Small intestine (tissue), 7 donors: ENCODE results near the gene PTPRH. TPM values are rescaled to one million over a fixed set of nuclear protein-coding genes. Genes with fewer than 3 reads are reported as not detected.
"Not testable (repeated sequence)": the region's sequence is repeated elsewhere in the genome, so short reads cannot be mapped to it uniquely, and the experiment has no call there.

Experiments used
- DNase-seq, 2 donors: peaks; one replicate each; pipeline versions ENCODE4 v3.0.0 to v3.0.0-alpha.2; 2013
- FAIRE-seq: peaks from 2 replicates; lab custom pipeline; 2012; peaks lifted over from hg19 to GRCh38; lab: Jason Lieb, UNC
- H3K27ac ChIP-seq, 3 donors: one replicate each; pipeline ENCODE4 v1.5.1; 2013; ENCODE audit warnings: low read length in 2 of 3, mild to moderate bottlenecking in 2 of 3, control low read depth in 1 of 3, inconsistent platforms in 1 of 3, low read depth in 1 of 3, moderate library complexity in 1 of 3
- H3K27me3 ChIP-seq, 3 donors: one replicate each; pipeline ENCODE4 v1.6.1; 2013; ENCODE audit warnings: low read length in 3 of 3, inconsistent platforms in 1 of 3; ENCODE audit not compliant: control insufficient read depth in 3 of 3, insufficient read depth in 3 of 3
- H3K36me3 ChIP-seq, 3 donors: one replicate each; pipeline ENCODE4 v1.6.1; 2013; ENCODE audit warnings: low read length in 3 of 3, inconsistent platforms in 1 of 3, low read depth in 1 of 3, mild to moderate bottlenecking in 1 of 3, moderate library complexity in 1 of 3; ENCODE audit not compliant: control insufficient read depth in 3 of 3, insufficient read depth in 2 of 3
- H3K4me1 ChIP-seq, 3 donors: one replicate each; pipeline ENCODE4 v1.6.1; 2013; ENCODE audit warnings: low read length in 2 of 3, inconsistent platforms in 1 of 3, low read depth in 1 of 3, mild to moderate bottlenecking in 1 of 3, moderate library complexity in 1 of 3; ENCODE audit not compliant: control insufficient read depth in 3 of 3, insufficient read depth in 2 of 3
- H3K4me3 ChIP-seq, 3 donors: one replicate each; pipeline ENCODE4 v1.5.1; 2013; ENCODE audit warnings: low read length in 3 of 3, control low read depth in 1 of 3, inconsistent platforms in 1 of 3, low read depth in 1 of 3, mild to moderate bottlenecking in 1 of 3, moderate library complexity in 1 of 3
- H3K9me3 ChIP-seq, 2 donors: one replicate each; pipeline ENCODE4 v1.6.1; 2013; ENCODE audit warnings: low read depth in 1 of 2, low read length in 1 of 2; ENCODE audit not compliant: control insufficient read depth in 2 of 2, insufficient read depth in 1 of 2
- WGBS, 3 donors: extraction: QIAGEN DNeasy Blood & Tissue Kit; methylation state at CpG; one replicate each; pipeline ENCODE4 v1.1.7; 2013; 5-methylcytosine and 5-hydroxymethylcytosine counted together
- polyA plus RNA-seq, 4 donors: library from polyadenylated mRNA; stranded (reverse) in 3 of 4; unstranded in 1 of 4; fragments of 200-250 nt in 3 of 4; fragments of 120-200 nt in 1 of 4; gene quantifications; one replicate each; pipeline versions ENCODE4 v1.2.1 to v1.2.3, GENCODE V29; 2013
- donor health status: healthy with polysubstance abuse.
- donor health status: control.
- donor health status: control.
- donor health status: Bipolar disorder and iron deficiency.
- donor health status: healthy.

Gene PTPRH
- polyA plus RNA-seq, 4 donors = 33.4 to 158 (median 89.7) TPM

DNA sequence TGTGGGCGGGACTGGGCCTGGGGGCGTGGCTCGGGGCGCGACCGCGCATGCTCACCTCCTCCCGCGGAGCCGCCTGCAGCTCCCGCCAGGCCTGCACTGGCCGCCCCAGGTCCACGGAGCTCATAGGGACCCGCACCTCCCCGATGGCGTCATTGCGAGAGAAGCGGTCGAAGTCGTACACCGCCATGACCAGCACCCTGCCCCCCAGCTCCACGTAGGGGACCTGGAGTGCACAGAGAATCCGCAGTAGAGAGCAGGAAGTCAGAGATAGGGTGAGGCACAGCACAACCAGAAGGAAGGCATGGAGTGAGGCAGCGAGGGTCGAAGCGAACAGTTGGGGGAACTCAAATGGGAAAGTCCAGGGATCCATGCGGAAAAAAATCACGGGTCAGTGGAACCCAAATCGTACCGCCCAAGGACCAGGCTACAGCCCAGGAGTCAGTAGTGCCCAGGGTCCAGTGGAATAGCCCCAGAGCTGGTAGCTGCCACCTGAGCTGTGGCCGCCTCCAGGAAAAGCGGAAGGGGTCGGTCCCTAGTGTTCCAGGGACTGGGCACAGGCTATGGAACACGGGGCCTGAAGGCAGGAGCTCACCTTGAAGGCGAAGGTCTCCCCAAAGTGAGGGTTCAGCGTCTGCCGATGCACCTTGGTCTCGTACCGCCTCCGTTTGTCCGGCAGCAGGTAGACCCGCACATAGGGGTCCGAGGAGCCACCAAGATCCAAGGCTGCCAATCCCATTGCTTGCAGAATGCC lies 34.0 kb downstream of the PTPRH start:
- FAIRE-seq = no peak
- DNase-seq = no peak
- no peaks in the 10 kb centered on the region for H3K36me3 ChIP-seq
- H3K9me3 ChIP-seq = peaks cover 0 to 4% of the 10 kb centered on the region in 2 donors
- H3K4me3 ChIP-seq = no peak overlapping the region
- H3K27me3 ChIP-seq = peaks cover 7 to 89% (median 36%) of the 10 kb centered on the region in 3 donors
- 55 to 60% (median 59%) methylated on average over 43 of the region's 43 CpGs for WGBS, 3 donors
- H3K4me1 ChIP-seq = peaks cover 3 to 19% (median 7%) of the 10 kb centered on the region in 3 donors
- H3K27ac ChIP-seq = no peak overlapping the region

DNA sequence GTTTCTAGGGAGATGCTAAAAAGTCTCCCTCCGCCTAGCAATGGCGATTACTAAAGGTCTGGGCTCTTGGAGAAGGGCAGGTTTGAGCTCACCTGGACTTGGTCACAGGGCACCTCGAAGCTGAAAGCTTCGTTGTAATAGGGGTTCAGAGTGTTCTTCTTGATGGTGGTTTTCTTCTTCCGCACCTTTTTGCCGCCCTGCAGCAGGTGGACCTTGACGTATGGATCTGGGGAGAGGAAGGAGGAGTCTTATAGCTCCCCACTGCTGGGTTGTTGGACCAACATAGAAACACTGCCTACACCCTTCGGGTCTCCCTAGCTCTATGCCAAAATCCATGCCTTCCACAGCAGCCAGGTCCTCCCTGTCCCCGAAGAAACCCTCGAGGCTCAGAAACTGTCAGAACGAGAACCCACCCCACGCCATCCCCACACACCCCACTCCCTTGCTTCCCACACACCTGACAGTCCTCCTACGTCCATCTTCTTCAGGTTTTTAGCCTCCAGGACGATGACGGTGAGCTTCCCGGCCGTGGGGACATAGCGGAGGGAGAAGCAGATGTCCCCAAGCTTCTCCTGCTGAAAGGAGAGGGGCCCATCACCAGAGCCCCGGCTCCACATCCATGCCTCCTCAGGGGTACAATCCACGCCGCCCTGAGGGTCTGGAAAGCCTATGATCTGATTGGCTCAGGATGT lies 34.7 kb downstream of the PTPRH start:
- no peak for FAIRE-seq
- no peak overlapping the region for H3K4me3 ChIP-seq
- 57 to 60% (median 58%) methylated on average over 21 of the region's 21 CpGs for whole genome bisulfite sequencing, 3 donors

DNA sequence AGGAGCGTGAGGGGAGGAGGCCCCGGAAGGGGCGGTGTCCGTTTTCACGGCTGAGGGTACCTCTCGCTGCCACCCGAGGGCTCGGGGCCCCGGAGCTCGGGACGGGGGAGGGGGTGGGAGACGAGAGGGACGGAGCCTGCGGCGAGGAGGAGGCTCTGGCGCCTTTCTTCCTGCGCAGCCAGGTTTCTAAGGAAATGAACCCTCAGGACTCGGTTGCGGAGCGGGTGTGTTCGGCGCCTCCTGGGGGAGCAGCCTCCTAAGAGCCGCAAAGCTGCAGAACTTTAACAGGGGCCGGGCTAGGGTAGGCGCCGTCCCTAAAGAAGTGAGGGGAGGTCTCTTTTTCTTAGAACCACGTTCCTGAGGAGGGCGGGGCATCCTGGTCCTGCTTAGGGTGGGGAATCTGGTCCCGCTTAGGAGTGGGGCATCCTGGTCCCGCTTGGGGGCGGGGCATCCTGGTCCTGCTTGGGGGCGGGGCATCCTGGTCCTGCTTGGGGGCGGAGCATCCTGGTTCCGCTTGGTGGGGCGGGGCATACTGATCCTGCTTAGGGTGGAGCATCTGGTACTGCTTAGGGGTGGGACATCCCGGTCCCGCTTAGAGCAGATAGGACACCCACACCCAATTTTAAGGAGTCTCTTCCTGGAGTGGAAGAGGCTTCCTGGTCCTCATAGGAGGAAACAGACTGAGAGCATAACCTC lies 35.4 kb downstream of the PTPRH start:
- Histone ChIP-seq H3K4me1 (peaks cover 2 to 9% (median 3%) of the 10 kb centered on the region in 3 donors), H3K27me3 (peaks cover 7 to 93% (median 43%) of the 10 kb centered on the region in 3 donors), H3K4me3 (peak overlapping the region in 2 of 3 donors; percentile 13 to 27), H3K27ac (no peak overlapping the region), H3K9me3 (peaks cover 0 to 4% of the 10 kb centered on the region in 2 donors), H3K36me3 (no peaks in the 10 kb centered on the region)
- DNase-seq = peak; percentile 25 to 45
- 1 to 3% (median 2%) methylated on average over 33 to 37 of the region's 37 CpGs for WGBS, 3 donors
- FAIRE-seq = no peak

More for the DNA sequence above, 34.7 kb downstream of the PTPRH start:
- Histone ChIP-seq H3K4me1 (peaks cover 3 to 15% (median 6%) of the 10 kb centered on the region in 3 donors), H3K27me3 (peaks cover 7 to 93% (median 40%) of the 10 kb centered on the region in 3 donors), H3K9me3 (peaks cover 0 to 4% of the 10 kb centered on the region in 2 donors), H3K27ac (no peak overlapping the region), H3K36me3 (no peaks in the 10 kb centered on the region)
- no peak for DNase-seq

DNA sequence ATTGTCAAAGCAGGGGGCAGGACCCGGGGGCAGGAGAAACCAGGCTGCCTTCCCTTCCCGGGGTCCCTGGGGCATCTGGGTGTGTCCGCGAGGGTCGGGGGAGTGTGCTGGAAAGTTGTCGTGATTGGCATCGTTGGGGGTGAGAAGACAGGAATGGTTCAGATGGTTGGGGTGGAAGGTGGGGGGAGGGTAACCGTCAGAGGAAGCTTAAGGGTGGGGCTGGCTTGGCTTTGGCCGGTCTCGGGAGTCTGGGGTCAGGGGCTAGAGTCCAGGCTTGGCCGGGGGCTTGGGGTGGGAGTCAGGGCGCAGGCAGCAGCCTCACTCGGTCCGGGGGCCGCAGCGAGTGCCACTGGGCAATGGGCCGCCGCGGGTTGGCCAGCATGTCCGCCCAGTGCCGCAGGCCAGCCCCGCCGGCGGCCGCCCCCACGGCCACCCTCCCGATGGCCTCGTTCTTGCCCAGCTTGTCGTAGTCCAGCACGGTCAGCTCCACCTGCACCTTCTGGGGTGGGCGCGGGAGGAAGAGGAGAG lies 36.1 kb downstream of the PTPRH start:
- 1 to 5% (median 3%) methylated on average over 17 to 32 of the region's 32 CpGs for WGBS, 3 donors
- Histone ChIP-seq H3K4me1 (peaks cover 2 to 6% (median 3%) of the 10 kb centered on the region in 3 donors), H3K27ac (no peak overlapping the region), H3K9me3 (peaks cover 0 to 4% of the 10 kb centered on the region in 2 donors), H3K27me3 (peaks cover 7 to 86% (median 43%) of the 10 kb centered on the region in 3 donors), H3K4me3 (peak overlapping the region in 2 of 3 donors; percentile 13 to 27), H3K36me3 (no peaks in the 10 kb centered on the region)
- DNase-seq (no peak), FAIRE-seq (no peak)

DNA sequence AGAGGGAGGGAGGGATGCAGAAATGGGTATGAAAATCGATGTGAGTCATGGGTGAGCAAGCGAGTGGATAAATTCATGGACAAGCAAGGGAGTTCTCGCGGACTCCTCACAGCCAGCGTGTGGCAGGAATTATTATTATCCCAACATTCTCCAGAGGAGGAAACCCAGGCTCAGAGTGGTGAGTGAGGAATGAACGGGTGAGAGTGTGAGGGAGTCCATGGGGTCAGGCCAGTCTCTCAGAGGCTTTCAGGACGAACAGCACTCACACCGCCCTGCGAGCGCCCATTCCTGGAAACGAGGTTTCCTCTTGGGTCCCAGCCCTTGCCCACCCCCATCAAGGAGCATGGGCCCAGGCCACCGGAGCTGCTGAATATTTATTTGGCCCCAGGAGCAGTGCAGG lies 36.6 kb downstream of the PTPRH start:
- H3K27me3 ChIP-seq = peaks cover 7 to 81% (median 44%) of the 10 kb centered on the region in 3 donors
- 15 to 20% (median 15%) methylated on average over 12 of the region's 12 CpGs for WGBS, 3 donors
- FAIRE-seq = no peak

DNA sequence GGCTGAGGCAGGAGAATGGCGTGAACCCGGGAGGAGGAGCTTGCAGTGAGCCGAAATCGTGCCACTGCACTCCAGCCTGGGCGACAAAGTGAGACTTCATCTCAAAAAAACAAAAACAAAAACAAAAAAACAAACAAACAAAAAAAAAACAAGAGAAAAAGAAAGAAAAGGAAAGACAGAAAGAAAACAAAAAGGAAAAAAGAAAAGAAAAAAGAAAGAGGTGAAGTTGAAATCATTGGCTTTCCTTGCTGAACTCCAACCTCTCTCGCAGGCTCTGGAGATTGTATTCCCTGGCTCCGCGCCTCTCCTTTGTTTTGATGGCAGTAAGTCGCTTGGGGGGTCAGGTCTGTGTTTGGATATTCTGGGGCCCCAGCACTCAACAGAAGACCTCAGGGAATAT lies 37.0 kb downstream of the PTPRH start:
- H3K36me3 ChIP-seq, H3K4me1 ChIP-seq, H3K4me3 ChIP-seq, FAIRE-seq, H3K27ac ChIP-seq, DNase-seq, H3K9me3 ChIP-seq: not testable (repeated sequence)
- H3K27me3 ChIP-seq = peaks cover 7 to 77% (median 47%) of the 10 kb centered on the region in 3 donors
- 48 to 62% (median 55%) methylated on average over 9 of the region's 9 CpGs for WGBS, 3 donors

More for the DNA sequence above, 36.6 kb downstream of the PTPRH start:
- no peaks in the 10 kb centered on the region for H3K36me3 ChIP-seq
- no peak for DNase-seq
- H3K27ac ChIP-seq = peak overlapping the region in 1 of 3 donors; percentile 25
- H3K4me1 ChIP-seq = peaks cover 2 to 6% (median 3%) of the 10 kb centered on the region in 3 donors
- no peak overlapping the region for H3K4me3 ChIP-seq
- H3K9me3 ChIP-seq = peaks cover 0 to 4% of the 10 kb centered on the region in 2 donors

DNA sequence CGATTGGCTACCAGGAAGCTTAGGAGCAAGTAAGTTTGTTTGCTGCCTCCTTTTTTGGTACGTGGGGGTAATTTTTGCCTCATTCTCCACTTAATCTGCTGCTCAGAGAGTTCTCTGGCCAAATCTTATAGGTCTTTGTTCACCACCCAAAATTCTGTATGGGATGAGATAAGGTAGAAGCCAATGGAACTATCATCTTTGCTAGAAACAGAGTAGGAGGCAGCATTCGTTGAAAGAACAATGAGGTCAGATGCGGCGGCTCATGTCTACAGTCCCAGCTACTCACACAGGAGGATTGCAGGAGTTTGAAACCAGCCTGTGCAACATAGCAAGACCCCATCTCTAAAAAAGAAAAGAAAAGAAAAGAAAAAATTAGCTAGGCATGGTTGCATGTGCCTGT lies 37.9 kb downstream of the PTPRH start:
- H3K36me3 ChIP-seq = no peaks in the 10 kb centered on the region
- H3K9me3 ChIP-seq = peaks cover 0 to 4% of the 10 kb centered on the region in 2 donors
- H3K4me3 ChIP-seq = no peak overlapping the region
- DNase-seq = no peak
- no peak overlapping the region for H3K27ac ChIP-seq
- no peak for FAIRE-seq
- H3K4me1 ChIP-seq = peaks cover 2 to 11% (median 3%) of the 10 kb centered on the region in 3 donors
- WGBS, 3 donors = 70 to 74% (median 74%) methylated on average over 5 of the region's 5 CpGs
- peaks cover 7 to 69% (median 41%) of the 10 kb centered on the region in 3 donors for H3K27me3 ChIP-seq

DNA sequence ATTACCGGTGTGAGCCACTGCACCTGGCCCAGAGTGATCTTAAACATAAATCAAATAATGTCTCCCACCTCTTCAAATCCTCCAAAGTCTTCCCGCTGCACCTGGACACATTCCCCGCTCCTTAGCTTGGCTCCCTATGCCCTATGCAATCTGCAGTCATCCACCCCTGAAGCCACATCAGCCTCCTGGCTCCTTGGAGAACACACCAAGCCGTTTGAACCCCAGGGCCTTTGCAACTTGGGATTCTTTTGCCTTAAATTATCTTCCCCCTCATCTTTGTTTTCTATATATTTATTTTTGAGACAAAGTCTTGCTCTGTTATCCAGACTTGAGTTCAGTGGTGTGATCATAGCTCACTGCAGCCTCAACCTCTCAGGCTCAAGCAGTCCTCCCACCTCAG lies 40.2 kb downstream of the PTPRH start:
- Histone ChIP-seq H3K4me3 (no peak overlapping the region), H3K9me3 (no peaks in the 10 kb centered on the region), H3K4me1 (peaks cover 2 to 11% (median 3%) of the 10 kb centered on the region in 3 donors), H3K27me3 (peaks cover 0 to 47% (median 29%) of the 10 kb centered on the region in 3 donors), H3K27ac (no peak overlapping the region), H3K36me3 (no peaks in the 10 kb centered on the region)
- WGBS, 3 donors = 60 to 66% (median 64%) methylated on average over 4 of the region's 4 CpGs
- DNase-seq (no peak), FAIRE-seq (no peak)
